GM18858 (cell line): Measurements from ENCODE around the gene CHRNA5.
"Not testable (repeated sequence)": the region's sequence is repeated elsewhere in the genome, so short reads cannot be mapped to it uniquely, and the experiment has no call there.

Source experiments
- ATAC-seq: cut with Tn5 transposase; IDR thresholded peaks from one replicate; pipeline ENCODE4 v1.9.1; 2021; ENCODE audit not compliant: unreplicated experiment

CHRNA5 gene

GRCh38 chr15:78564743-78565096 is 600 bp upstream of the CHRNA5 start:
- no peak for ATAC-seq

- no peak for ATAC-seq
Measured at GRCh38 chr15:78565951-78566774, 843 bp downstream of the CHRNA5 start.

DNA sequence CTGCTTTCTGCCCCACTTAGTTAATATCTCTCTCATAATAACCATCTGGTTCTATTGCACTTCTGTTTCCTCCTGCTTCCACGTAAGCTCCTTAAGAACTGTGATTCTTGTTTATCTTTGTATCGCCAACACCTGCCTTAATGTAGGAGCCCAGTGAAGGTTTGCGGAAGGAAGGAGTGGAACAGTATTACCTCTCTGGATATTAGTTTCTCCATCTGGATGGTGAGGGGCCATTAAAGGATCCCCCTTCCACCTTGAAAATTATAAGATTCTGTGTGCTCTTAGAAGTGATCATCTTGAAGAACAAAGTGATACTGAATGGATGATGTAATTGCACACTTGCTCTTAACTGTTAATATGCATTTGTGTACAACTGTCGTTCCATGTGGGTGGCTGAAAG is 2.2 kb downstream of the CHRNA5 start:
- ATAC-seq = no peak

- ATAC-seq = no peak
Measured at GRCh38 chr15:78570710-78571109, 5.4 kb downstream of the CHRNA5 start.

DNA sequence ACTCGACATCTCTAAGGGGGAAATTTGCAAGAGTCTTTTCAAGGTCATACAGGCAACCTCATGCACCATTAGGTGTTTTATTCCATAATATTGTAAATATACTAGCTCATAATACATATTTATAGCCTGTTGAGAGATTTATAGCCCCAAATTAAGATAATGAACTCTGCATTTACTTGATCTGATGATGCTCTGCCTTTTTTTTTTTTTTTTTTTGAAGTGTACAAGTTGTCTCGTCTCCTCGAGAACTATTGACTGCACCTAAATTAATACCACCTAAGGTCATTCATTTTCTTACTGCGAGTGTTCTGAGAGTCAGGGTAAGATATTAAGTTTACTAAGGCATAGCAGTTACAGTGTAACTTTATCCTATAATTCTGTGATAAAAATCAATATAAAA is 6.1 kb downstream of the CHRNA5 start:
- no peak for ATAC-seq

DNA sequence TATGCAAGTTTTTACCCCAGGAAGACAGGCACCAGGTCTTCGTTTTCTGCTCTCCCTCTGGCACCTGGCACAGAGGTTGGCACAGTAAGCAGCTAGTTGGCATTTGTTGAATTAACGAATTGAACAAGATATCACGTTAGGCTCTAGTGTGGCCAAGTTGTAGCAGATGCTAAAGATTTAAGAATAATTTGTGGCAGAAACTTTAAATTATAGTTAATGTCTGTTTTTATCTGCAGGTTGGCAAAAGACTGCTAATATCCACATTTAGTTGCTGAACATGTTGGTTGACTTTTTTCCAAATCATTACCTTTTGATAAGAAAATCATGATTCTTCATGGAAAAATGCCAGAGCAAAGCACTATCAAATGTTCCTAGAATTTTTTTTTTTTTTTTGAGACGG is 8.1 kb downstream of the CHRNA5 start:
- ATAC-seq = no peak

GRCh38 chr15:78574944-78575343 is 9.6 kb downstream of the CHRNA5 start:
- no peak for ATAC-seq

GRCh38 chr15:78597583-78597982 is 32.3 kb downstream of the CHRNA5 start:
- no peak for ATAC-seq

- no peak for ATAC-seq
Measured at GRCh38 chr15:78598348-78598747, 33.0 kb downstream of the CHRNA5 start.

GRCh38 chr15:78599189-78599588 is 33.9 kb downstream of the CHRNA5 start:
- no peak for ATAC-seq

GRCh38 chr15:78603467-78603866 is 38.1 kb downstream of the CHRNA5 start:
- no peak for ATAC-seq

DNA sequence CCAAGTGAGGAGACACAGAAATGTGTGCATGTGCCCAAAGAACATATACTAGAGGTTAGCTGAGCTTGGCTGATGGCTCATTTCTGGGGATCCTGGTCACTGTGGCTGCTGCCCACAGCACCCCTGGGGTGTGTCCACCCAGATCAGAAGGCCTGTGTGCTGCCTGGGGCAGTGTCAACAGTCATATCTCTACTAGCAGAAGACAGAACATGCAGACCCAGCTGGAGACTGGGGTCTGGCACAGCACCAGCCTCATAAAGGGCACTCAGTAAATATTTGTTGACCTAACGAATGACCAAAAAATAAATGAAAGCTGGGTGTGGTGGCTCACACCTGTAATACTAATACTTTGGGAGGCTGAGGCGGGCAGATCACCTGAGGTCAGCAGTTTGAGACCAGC is 39.1 kb downstream of the CHRNA5 start:
- ATAC-seq = no peak

- no peak for ATAC-seq
Measured at GRCh38 chr15:78605201-78605600, 39.9 kb downstream of the CHRNA5 start.

DNA sequence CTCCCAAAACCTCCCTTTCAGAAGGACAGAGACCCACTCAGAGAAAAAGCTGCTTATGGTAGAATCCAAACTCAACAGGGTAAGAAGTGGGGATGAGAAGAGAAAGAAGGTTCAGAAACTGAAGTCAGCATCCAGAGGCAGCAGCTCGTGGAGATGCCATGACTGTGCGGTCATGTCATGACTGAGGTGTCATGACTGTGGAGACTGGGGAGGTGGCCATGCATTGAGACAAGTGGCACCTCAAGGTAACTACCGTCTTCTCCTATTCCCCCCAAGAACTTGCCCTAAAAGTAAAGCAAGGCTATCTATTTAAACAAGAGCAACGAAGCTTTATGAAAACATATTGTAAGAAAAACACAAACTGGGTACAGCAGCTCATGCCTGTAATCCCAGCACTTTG is 40.4 kb downstream of the CHRNA5 start:
- ATAC-seq = no peak

DNA sequence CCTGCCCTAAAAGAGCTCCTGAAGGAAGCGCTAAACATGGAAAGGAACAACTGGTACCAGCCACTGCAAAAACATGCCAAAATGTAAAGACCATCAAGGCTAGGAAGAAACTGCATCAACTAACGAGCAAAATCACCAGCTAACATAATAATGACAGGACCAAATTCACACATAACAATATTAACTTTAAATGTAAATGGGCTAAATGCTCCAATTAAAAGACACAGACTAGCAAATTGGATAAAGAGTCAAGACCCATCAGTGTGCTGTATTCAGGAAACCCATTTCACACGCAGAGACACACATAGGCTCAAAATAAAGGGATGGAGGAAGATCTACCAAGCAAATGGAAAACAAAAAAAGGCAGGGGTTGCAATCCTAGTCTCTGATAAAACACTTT is 44.2 kb downstream of the CHRNA5 start:
- not testable (repeated sequence) for ATAC-seq

- no peak for ATAC-seq
Measured at GRCh38 chr15:78614021-78614420, 48.7 kb downstream of the CHRNA5 start.

DNA sequence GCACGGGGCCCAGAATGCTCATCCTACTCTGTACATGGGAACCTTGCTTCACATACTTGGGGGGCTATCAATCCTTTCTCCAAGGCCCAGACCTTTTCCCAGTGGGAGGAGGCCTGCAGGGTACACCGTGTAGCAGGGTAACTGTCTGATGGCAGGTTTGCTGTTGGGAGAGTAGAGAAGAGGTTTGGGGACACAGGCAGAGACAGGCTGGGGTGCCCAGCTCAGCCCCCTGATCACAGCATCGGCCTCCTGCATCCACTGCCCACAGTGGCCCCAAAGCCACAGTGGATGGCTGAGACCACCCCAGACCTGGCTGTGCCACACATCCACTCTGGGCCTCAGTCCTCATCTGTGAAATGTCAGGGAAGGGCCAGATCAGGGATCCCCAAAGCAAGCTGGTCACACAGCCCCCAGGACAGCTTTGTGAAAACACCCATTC is 49.9 kb downstream of the CHRNA5 start:
- no peak for ATAC-seq

GRCh38 chr15:78616506-78616905 is 51.2 kb downstream of the CHRNA5 start:
- ATAC-seq = no peak

DNA sequence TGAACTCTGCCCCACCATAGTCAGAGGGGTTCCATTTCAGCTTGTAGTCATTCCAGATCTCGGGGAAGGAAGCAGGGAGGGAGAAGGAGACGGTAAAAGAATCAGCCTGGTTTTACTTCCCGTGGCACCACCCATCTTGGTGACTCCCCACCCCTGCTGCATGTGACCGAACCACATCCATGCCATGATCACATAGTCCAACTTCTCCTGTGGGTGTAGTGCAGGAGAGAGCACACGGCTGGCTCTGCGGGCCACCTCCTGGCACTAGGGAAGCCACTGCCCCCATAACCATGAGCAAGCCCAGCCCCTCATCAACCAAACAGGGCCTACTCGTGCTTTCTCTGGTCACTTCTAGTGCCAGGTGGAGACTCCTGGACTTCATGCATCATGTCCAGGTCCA is 51.8 kb downstream of the CHRNA5 start:
- ATAC-seq = no peak

- no peak for ATAC-seq
Measured at GRCh38 chr15:78617516-78617915, 52.2 kb downstream of the CHRNA5 start.

- ATAC-seq = no peak
Measured at GRCh38 chr15:78618064-78618463, 52.7 kb downstream of the CHRNA5 start.

GRCh38 chr15:78618490-78618934 is 53.2 kb downstream of the CHRNA5 start:
- ATAC-seq = no peak
